PC-3 (cell line): ENCODE results near the gene EGFLAM. TPM values are rescaled to one million over a fixed set of nuclear protein-coding genes. Genes with fewer than 3 reads are reported as not detected.

ENCODE experiments used
- ATAC-seq: fragments of 200-7000 bp; cut with Tn5 transposase; 2 replicates; pipeline ENCODE4 v1.9.1; 2020; ENCODE audit warnings: mild to moderate bottlenecking, moderate library complexity
- BruUV-seq: library from RNA; stranded (reverse); fragments of 400-500 nt; replicated peaks from 2 replicates; lab custom pipeline; 2021; lab: Mats Ljungman, UMichigan
- CTCF ChIA-PET: fragments of 300-600 bp; sonication (Branson Sonifier 250); formaldehyde crosslinking; loops from one replicate; lab custom pipeline; 2022; ENCODE audit warnings: antibody characterized with exemption; lab: Charles Lee
- POLR2A ChIA-PET: fragments of 300-600 bp; sonication (Branson Sonifier 250); formaldehyde crosslinking; loops from one replicate; lab custom pipeline; 2022; ENCODE audit warnings: antibody characterized with exemption; ENCODE audit not compliant: unreplicated experiment; lab: Charles Lee
- DNase-seq: peaks from one replicate; pipeline ENCODE4 v3.0.0-alpha.2; 2015
- H2AFZ ChIP-seq: fragments of 300-600 bp; sonication (generic); 2 replicates; pipeline ENCODE4 v1.6.0; 2016; ENCODE audit warnings: antibody characterized with exemption, low read length
- H3F3A ChIP-seq: fragments of 300-600 bp; sonication (generic); one replicate; pipeline ENCODE4 v1.6.0; 2017; ENCODE audit warnings: antibody characterized with exemption, low read length, control low read depth, mild to moderate bottlenecking; ENCODE audit not compliant: unreplicated experiment
- H3K27ac ChIP-seq: fragments of 300-600 bp; sonication (generic); 2 replicates; pipeline ENCODE4 v1.5.1; 2016; ENCODE audit warnings: mild to moderate bottlenecking, low read length
- H3K27me3 ChIP-seq: fragments of 300-600 bp; sonication (generic); 2 replicates; pipeline ENCODE4 v1.6.1; 2016; ENCODE audit warnings: low read length, mixed read lengths
- H3K36me3 ChIP-seq: fragments of 300-600 bp; sonication (generic); 2 replicates; pipeline ENCODE4 v1.6.1; 2016; ENCODE audit warnings: low read depth, mixed run types, low read length, mixed read lengths
- H3K4me1 ChIP-seq: fragments of 300-600 bp; sonication (generic); 2 replicates; pipeline ENCODE4 v1.5.1; 2016; ENCODE audit warnings: low read length; ENCODE audit not compliant: insufficient read depth
- H3K4me2 ChIP-seq: fragments of 300-600 bp; sonication (generic); 2 replicates; pipeline ENCODE4 v1.6.0; 2016; ENCODE audit warnings: low read length
- H3K4me3 ChIP-seq: fragments of 300-600 bp; sonication (generic); 2 replicates; pipeline ENCODE4 v1.5.1; 2016; ENCODE audit warnings: mild to moderate bottlenecking, low read length, mixed read lengths
- H3K79me2 ChIP-seq: fragments of 300-600 bp; sonication (generic); 2 replicates; pipeline ENCODE4 v1.6.1; 2017; ENCODE audit warnings: low read length, mixed read lengths
- H3K9ac ChIP-seq: fragments of 300-600 bp; sonication (generic); 2 replicates; pipeline ENCODE4 v1.6.0; 2016; ENCODE audit warnings: mild to moderate bottlenecking, low read length
- H3K9me2 ChIP-seq: fragments of 300-600 bp; sonication (generic); replicated peaks from 2 replicates; pipeline ENCODE4 v1.6.1; 2016; ENCODE audit warnings: mixed run types, low read length, mixed read lengths
- H3K9me3 ChIP-seq: fragments of 300-600 bp; sonication (generic); 2 replicates; pipeline ENCODE4 v1.6.1; 2016; ENCODE audit warnings: low read length, mixed read lengths
- H4K20me1 ChIP-seq: fragments of 300-600 bp; sonication (generic); 2 replicates; pipeline ENCODE4 v1.6.1; 2016; ENCODE audit warnings: low read length, mixed read lengths
- EZH2 ChIP-seq: fragments of 300-600 bp; sonication (generic); IDR thresholded peaks from one replicate; pipeline ENCODE4 v1.6.1; 2017; ENCODE audit warnings: antibody characterized with exemption, mild to moderate bottlenecking, low read length; ENCODE audit not compliant: unreplicated experiment
- EZH2phosphoT487 ChIP-seq: fragments of 300-600 bp; sonication (generic); IDR thresholded peaks from 2 replicates; pipeline ENCODE4 v1.6.1; 2018; ENCODE audit warnings: mild to moderate bottlenecking, antibody characterized with exemption, low read length, borderline replicate concordance
- intact Hi-C: fragments of 100-400 bp; cut with micrococcal nuclease; formaldehyde crosslinking; loops from 2 replicates; pipeline ENCODE4 v1.9.0; 2023
- total RNA-seq: library from RNA; depleted of rRNA; stranded (reverse); fragments of >200 nt; gene quantifications from 2 replicates; pipeline ENCODE4 v1.2.3, GENCODE V29; 2014
- TF ChIP-seq, protein P1 (sequence below): fragments of 300-600 bp; sonication (generic); conservative IDR thresholded peaks from 2 replicates; pipeline ENCODE4 v1.5.1; 2017; ENCODE audit warnings: antibody characterized with exemption, low read depth, mild to moderate bottlenecking, low read length

Gene EGFLAM
- total RNA-seq, 1 experiment from 2014 or later: not detected

DNA sequence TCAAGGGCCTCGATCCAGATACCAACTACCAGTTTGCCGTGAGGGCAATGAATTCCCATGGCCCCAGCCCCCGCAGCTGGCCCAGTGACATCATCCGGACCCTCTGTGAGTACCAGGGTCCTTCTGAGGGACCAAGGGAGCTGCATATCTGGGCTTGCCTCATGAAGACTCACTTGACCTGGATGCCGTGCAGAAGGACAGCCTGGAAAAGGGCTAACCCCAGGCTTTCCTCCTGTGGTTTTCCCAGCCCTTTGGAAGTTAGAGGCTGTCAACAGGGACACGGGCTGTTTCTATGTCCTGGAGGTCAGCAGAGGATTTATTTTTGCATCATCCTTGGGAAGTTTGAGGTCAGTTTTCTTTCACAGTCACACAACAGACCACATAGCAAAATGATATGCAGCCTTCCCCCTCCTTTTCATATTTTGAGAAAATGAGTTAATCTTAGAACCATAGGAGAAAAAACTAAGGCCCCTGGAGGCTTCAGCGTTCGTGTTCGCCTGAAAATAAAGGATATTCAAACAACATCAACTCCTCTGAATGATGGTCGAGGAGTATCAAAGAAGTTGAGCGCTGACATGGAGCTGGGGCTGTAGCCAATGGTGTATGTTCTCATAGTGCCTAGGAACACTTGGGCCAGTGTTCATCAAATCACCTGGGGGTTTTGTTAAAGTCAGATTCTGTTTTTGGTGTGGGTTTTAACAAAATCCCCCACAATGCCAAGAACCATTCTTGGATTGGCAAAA lies 112.2 kb downstream of the EGFLAM start:
- Histone ChIP-seq H3K4me1 (peaks cover 12% of the 10 kb centered on the region), H2AFZ (no peak overlapping the region), H3K4me3 (no peak overlapping the region), H3K9ac (no peak overlapping the region), H3F3A (no peaks in the 10 kb centered on the region), H3K79me2 (no peaks in the 10 kb centered on the region), H3K27me3 (peaks cover 25% of the 10 kb centered on the region; the same call in 1 of the 2 replicates), H3K36me3 (no peaks in the 10 kb centered on the region), H4K20me1 (no peaks in the 10 kb centered on the region), H3K9me2 (no peaks in the 10 kb centered on the region), H3K4me2 (no peak overlapping the region), H3K9me3 (no peaks in the 10 kb centered on the region), H3K27ac (no peak overlapping the region)
- intact Hi-C loops: no loop called here
- DNase-seq: no peak
- ChIA-PET CTCF (no interaction called here), POLR2A (no interaction called here)
- BruUV-seq: no TSS peak
- ATAC-seq: no peak
- TF ChIP-seq EZH2phosphoT487: no peak
- no peak for TF ChIP-seq EZH2
- TF ChIP-seq, protein P1, sequence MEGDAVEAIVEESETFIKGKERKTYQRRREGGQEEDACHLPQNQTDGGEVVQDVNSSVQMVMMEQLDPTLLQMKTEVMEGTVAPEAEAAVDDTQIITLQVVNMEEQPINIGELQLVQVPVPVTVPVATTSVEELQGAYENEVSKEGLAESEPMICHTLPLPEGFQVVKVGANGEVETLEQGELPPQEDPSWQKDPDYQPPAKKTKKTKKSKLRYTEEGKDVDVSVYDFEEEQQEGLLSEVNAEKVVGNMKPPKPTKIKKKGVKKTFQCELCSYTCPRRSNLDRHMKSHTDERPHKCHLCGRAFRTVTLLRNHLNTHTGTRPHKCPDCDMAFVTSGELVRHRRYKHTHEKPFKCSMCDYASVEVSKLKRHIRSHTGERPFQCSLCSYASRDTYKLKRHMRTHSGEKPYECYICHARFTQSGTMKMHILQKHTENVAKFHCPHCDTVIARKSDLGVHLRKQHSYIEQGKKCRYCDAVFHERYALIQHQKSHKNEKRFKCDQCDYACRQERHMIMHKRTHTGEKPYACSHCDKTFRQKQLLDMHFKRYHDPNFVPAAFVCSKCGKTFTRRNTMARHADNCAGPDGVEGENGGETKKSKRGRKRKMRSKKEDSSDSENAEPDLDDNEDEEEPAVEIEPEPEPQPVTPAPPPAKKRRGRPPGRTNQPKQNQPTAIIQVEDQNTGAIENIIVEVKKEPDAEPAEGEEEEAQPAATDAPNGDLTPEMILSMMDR: no peak

DNA sequence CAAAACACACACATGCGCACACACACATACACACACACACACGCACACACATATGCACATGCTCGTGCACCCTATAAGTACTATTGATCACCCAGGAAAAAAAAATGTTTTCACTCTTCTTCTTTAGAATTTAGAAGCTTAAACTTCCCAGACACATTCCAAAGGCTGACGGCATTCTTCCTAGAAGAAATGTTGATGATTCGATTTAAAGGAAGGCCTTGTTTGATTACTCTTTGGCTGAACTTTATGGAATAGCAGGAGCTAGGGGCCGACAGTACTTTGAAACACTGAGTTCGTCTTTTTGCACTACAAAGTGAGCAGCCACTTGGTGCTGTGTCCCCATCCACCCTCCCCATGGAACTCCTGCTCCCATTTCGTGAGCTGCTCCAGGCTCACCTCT lies 113.2 kb downstream of the EGFLAM start:
- no peaks in the 10 kb centered on the region for H3F3A ChIP-seq
- TF ChIP-seq, protein P1: no peak
- TF ChIP-seq EZH2phosphoT487: no peak
- TF ChIP-seq EZH2: no peak
- H3K36me3 ChIP-seq: no peaks in the 10 kb centered on the region
- H4K20me1 ChIP-seq: no peaks in the 10 kb centered on the region
- no peak overlapping the region for H2AFZ ChIP-seq
- BruUV-seq: no TSS peak
- H3K4me1 ChIP-seq: peaks cover 12% of the 10 kb centered on the region
- H3K9me2 ChIP-seq: no peaks in the 10 kb centered on the region
- intact Hi-C loops: no loop called here
- H3K27ac ChIP-seq: no peak overlapping the region
- peaks cover 30% of the 10 kb centered on the region; the same call in 1 of the 2 replicates for H3K27me3 ChIP-seq
- H3K79me2 ChIP-seq: no peaks in the 10 kb centered on the region
- no peaks in the 10 kb centered on the region for H3K9me3 ChIP-seq
- no peak for ATAC-seq
- no peak overlapping the region for H3K9ac ChIP-seq
- CTCF ChIA-PET: no interaction called here
- no peak overlapping the region for H3K4me2 ChIP-seq
- no peak for DNase-seq
- H3K4me3 ChIP-seq: no peak overlapping the region
- POLR2A ChIA-PET: no interaction called here

DNA sequence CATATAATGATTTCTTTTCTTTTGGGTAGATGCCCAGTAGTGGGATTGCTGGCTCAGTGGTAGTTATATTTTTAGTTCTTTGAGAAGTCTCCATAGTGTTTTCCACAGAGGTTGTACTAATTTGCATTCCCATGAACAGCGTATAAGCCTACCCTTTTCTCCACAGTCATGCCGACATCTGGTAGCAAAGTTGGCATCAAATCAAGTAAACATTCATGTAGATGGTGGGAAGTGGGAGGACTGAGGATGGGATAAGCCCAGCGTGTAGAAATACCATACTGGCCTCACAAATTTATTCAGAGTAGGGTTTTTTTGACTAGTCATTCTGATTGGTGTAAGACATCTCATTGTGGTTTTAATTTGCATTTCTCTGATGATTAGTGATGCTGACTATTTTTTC lies 115.4 kb downstream of the EGFLAM start:
- no peak for ATAC-seq

More for the DNA sequence above, 115.4 kb downstream of the EGFLAM start:
- Histone ChIP-seq H3K9me3 (no peaks in the 10 kb centered on the region), H3K27ac (no peak overlapping the region), H3K36me3 (no peaks in the 10 kb centered on the region), H3K9ac (no peak overlapping the region), H3K4me3 (no peak overlapping the region), H3K79me2 (no peaks in the 10 kb centered on the region), H2AFZ (no peak overlapping the region), H3K9me2 (no peaks in the 10 kb centered on the region), H4K20me1 (no peaks in the 10 kb centered on the region), H3K4me2 (no peak overlapping the region), H3F3A (no peaks in the 10 kb centered on the region), H3K27me3 (peaks cover 30% of the 10 kb centered on the region; the same call in 1 of the 2 replicates), H3K4me1 (peaks cover 12% of the 10 kb centered on the region)
- POLR2A ChIA-PET: no interaction called here
- intact Hi-C loops: no loop called here
- DNase-seq: no peak
- CTCF ChIA-PET: no interaction called here
- TF ChIP-seq, protein P1: no peak
- TF ChIP-seq EZH2phosphoT487 (no peak), EZH2 (no peak)
- no TSS peak for BruUV-seq
